Eye (tissue), 1 donor: Measurements from ENCODE around the gene SH3RF3.
A peak's percentile ranks its signal among the peaks of the same experiment; 100 is the strongest.

Experiments used
- DNase-seq: peaks from one replicate; pipeline ENCODE4 v3.0.0-alpha.2; 2015

Gene SH3RF3

GRCh38 chr2:109292386-109292785, 163.4 kb downstream of the SH3RF3 start:
- DNase-seq: no peak

GRCh38 chr2:109293663-109294062, 164.7 kb downstream of the SH3RF3 start:
- DNase-seq: no peak

GRCh38 chr2:109294523-109294922, 165.5 kb downstream of the SH3RF3 start:
- DNase-seq: no peak

GRCh38 chr2:109295070-109295780, 166.2 kb downstream of the SH3RF3 start:
- no peak for DNase-seq

- no peak for DNase-seq
These were observed 166.7 kb downstream of the SH3RF3 start for GRCh38 chr2:109295781-109296117.

- DNase-seq: no peak
These were observed 168.8 kb downstream of the SH3RF3 start for GRCh38 chr2:109297566-109298490.

GRCh38 chr2:109298851-109299250, 169.8 kb downstream of the SH3RF3 start:
- DNase-seq: no peak

- DNase-seq: no peak
These were observed 170.5 kb downstream of the SH3RF3 start for GRCh38 chr2:109299536-109299935.

- DNase-seq: no peak
These were observed 171.6 kb downstream of the SH3RF3 start for GRCh38 chr2:109300582-109300981.

GRCh38 chr2:109301746-109302145, 172.7 kb downstream of the SH3RF3 start:
- no peak for DNase-seq

- no peak for DNase-seq
These were observed 173.3 kb downstream of the SH3RF3 start for GRCh38 chr2:109302319-109302718.

- no peak for DNase-seq
These were observed 175.2 kb downstream of the SH3RF3 start for GRCh38 chr2:109304242-109304641.

- DNase-seq: no peak
These were observed 175.9 kb downstream of the SH3RF3 start for GRCh38 chr2:109304731-109305470.

- DNase-seq: no peak
These were observed 176.6 kb downstream of the SH3RF3 start for GRCh38 chr2:109305490-109306167.

GRCh38 chr2:109306190-109306589, 177.2 kb downstream of the SH3RF3 start:
- DNase-seq: no peak

GRCh38 chr2:109311771-109312170, 182.8 kb downstream of the SH3RF3 start:
- DNase-seq: no peak

GRCh38 chr2:109312902-109313301, 183.9 kb downstream of the SH3RF3 start:
- no peak for DNase-seq

GRCh38 chr2:109313343-109313742, 184.3 kb downstream of the SH3RF3 start:
- no peak for DNase-seq

- no peak for DNase-seq
These were observed 187.1 kb downstream of the SH3RF3 start for GRCh38 chr2:109316091-109316490.

GRCh38 chr2:109317471-109318095, 188.6 kb downstream of the SH3RF3 start:
- peak; percentile 38 for DNase-seq

- DNase-seq: peak; percentile 81
These were observed 189.3 kb downstream of the SH3RF3 start for GRCh38 chr2:109318150-109318948.

- no peak for DNase-seq
These were observed 189.9 kb downstream of the SH3RF3 start for GRCh38 chr2:109318949-109319342.
